GM12864 (cell line): ENCODE data around the gene JUN.

Source experiments
- DNase-seq: peaks from one replicate; pipeline ENCODE4 v3.0.0-alpha.2; 2011; ENCODE audit warnings: low read depth
- H3K4me3 ChIP-seq: 2 replicates; pipeline ENCODE4 v1.5.1; 2011; ENCODE audit warnings: mild to moderate bottlenecking, low read depth, low read length, control low read depth
- TF ChIP-seq, protein P1 (sequence below): IDR thresholded peaks from 2 replicates; pipeline ENCODE4 v1.5.1; 2011; ENCODE audit warnings: low read depth, mild to moderate bottlenecking, moderate library complexity, low read length, control low read depth, inconsistent platforms; ENCODE audit errors: missing control alignments

JUN gene

DNA sequence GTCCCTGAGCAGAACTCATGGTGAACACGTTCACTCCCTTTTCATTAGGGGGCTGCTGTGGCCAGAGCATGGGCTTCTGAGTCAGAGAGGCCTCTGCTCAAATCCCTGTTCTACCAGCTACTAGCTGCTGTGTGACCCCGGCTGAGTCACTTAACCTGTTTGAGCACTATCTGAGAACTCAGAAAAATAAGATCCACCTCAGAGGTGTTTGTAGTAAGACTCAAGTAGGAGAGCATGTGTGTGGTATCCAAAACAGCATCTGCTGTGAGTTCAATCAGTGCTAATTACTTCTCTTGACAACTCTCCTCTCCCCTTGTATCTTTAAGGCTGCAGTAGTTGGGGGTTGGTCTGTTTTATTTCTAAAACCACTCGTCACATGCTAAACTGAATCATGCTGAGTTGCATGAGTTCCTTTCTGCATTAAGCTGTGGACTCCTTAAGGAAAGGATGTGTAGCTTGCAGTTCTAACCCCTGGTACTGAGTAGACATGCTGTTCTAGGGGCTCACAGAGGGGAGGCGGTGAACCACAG is 39.7 kb upstream of the JUN start:
- no peak for DNase-seq
- TF ChIP-seq, protein P1, sequence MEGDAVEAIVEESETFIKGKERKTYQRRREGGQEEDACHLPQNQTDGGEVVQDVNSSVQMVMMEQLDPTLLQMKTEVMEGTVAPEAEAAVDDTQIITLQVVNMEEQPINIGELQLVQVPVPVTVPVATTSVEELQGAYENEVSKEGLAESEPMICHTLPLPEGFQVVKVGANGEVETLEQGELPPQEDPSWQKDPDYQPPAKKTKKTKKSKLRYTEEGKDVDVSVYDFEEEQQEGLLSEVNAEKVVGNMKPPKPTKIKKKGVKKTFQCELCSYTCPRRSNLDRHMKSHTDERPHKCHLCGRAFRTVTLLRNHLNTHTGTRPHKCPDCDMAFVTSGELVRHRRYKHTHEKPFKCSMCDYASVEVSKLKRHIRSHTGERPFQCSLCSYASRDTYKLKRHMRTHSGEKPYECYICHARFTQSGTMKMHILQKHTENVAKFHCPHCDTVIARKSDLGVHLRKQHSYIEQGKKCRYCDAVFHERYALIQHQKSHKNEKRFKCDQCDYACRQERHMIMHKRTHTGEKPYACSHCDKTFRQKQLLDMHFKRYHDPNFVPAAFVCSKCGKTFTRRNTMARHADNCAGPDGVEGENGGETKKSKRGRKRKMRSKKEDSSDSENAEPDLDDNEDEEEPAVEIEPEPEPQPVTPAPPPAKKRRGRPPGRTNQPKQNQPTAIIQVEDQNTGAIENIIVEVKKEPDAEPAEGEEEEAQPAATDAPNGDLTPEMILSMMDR, result no peak
- H3K4me3 ChIP-seq, result no peak overlapping the region

DNA sequence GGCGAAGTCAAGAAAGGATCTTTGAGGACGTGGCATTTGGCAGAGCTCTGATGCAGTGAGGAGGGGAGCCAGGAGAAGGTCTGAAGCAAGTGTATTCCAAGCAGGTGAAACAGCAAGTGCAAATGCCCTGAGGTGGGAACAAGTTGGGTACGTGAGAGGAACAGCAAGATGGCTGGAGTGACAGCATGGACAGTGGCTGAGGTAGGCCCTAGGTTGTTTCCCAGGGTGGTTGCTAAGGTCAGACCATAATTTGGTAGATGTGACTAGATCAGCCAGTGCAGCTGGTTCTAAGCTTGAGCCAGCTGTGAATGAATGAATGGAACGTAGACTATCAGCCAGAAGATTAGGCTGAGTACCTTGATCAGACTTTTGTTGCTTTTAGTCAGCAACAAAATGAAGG is 37.5 kb upstream of the JUN start:
- TF ChIP-seq, protein P1, result no peak
- DNase-seq, result no peak
- H3K4me3 ChIP-seq, result no peak overlapping the region

DNA sequence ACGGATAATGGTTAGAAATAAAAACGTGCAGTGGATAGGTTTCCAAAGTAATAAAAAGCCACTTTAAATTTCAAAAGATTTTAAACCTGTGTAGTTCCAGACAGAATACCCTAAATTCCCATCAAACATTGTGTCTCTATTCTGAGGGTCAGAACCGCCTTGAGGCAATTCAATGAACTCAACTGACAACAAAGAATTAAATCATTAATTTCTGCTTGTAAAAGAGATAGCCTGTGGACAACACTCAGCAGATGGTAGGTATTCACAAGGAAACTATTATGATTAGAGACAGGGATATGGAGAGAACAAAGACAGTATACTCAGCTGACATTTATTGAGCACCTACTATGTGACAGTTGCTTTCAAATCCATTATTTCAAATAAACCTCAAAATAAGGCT is 35.1 kb upstream of the JUN start:
- TF ChIP-seq, protein P1, result no peak
- no peak overlapping the region for H3K4me3 ChIP-seq
- no peak for DNase-seq

DNA sequence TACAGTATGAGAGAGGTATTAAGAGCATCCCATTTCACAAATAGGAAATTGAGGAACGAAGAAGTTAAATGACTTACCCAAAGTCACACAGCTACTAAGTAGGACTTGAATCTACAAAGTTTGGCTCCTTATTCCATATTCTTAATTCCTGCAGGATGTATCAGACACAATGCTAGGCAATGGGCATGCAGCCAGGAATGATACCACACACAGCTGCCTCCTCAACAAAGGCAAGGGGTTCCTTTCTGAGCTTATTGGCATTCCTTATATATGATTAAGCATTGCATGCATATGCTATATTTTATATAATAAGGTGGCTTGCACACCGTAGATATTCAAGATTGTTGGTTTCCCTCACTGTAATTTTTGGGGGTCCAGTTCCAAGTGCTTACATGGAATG is 34.2 kb upstream of the JUN start:
- DNase-seq, result no peak
- H3K4me3 ChIP-seq, result no peak overlapping the region
- TF ChIP-seq, protein P1, result no peak

DNA sequence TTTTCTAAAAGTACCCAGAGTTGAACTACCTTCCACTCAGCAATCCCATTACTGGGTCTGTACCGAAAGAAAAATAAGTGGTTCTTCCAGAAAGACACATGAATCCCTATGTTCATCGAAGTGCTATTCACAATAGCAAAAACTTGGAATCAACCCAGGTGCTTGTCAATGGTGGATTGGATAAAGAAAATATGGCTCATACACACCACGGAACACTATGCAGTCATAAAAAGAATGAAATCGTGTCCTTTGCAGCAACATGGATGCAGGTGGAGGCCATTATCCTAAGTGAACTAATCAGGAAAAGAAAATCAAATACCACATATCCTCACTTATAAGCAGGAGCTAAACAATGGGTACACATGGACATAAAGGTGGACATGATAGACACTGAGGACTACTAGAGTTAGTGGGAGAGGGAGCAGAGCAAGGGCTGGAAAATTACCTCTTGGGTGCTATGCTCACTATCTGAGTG is 32.9 kb upstream of the JUN start:
- peak overlapping the region; percentile 52 for H3K4me3 ChIP-seq

DNA sequence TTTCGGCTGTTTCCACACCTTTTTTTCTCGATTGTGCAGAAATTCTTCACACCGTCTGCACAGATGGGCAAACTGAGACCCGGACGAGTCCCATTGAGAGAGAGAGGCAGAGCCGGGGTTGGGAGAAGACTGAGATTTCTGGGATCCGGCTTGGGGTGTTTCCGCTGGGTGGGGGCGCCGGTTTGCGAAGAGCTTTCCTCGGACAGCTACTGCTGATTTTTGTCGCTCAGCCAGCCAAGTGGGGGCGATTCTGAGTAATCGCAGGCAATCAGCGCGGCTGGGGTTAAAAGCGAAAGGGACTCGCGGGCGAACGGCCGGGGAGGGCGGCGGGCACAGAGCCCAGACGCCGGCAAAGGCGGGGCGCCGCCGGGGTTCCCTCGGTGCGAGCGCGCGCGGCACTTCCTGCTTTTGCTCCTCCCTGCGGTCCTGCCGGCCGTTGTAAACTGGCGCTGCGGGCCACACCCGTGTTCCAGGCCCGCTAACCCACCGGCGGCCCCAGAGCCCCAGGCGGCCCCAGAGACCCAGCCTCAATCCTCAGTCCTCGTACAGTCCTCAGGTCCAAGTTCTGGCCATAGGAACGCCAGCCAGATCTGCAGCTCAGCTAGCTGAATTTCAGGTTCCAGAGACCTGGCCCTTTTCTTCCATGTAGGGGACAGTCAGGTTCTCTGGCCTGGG is 32.4 kb upstream of the JUN start:
- peak overlapping the region; percentile 52 for H3K4me3 ChIP-seq
- TF ChIP-seq, protein P1, result no peak
- peak; percentile 54 for DNase-seq

More for the DNA sequence above, 32.9 kb upstream of the JUN start:
- DNase-seq, result no peak
- TF ChIP-seq, protein P1, result no peak

DNA sequence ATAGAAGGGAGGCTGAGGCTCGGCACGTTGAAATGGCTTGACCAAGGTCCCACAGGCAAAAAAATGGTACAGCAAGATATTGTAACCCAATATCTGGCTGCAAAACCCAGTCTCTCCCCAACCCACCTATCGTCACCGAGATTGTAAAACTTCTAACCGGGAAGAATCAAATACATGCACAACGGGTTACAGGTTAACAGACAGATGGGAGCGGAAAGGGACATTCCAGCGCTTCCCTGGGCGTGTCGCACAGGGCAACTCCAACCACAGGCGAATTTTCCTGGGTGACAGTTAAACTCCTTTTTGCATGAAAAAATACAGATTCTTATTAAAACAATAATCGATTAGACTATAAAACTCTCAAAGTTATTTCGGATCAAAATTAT is 31.8 kb upstream of the JUN start:
- DNase-seq, result no peak
- TF ChIP-seq, protein P1, result no peak
- H3K4me3 ChIP-seq, result peak overlapping the region; percentile 52
